HL-60 (cell line): Measurements from ENCODE around the gene GSTP1.

ENCODE experiments used
- CTCF ChIP-seq: IDR thresholded peaks from one replicate; pipeline ENCODE4 v1.5.1; 2011; ENCODE audit warnings: low read length, control low read depth, inconsistent platforms; ENCODE audit not compliant: insufficient read depth
- GABPA ChIP-seq: IDR thresholded peaks from 2 replicates; pipeline ENCODE4 v1.6.1; 2012; ENCODE audit warnings: low read depth

GRCh38 chr11:67608486-67608885 lies 24.9 kb downstream of the GSTP1 start:
- TF ChIP-seq GABPA (no peak), CTCF (no peak)
